GM06990 (cell line): ENCODE measurements around the gene DTNBP1.

Experiments
- DNase-seq: peaks from one replicate; pipeline ENCODE4 v3.0.0-alpha.2; 2011; ENCODE audit not compliant: insufficient read length; ENCODE audit errors: extremely low read depth
- H3K27me3 ChIP-seq: replicated peaks from 2 replicates; pipeline ENCODE4 v1.6.0; 2011; ENCODE audit warnings: low read length; ENCODE audit not compliant: control insufficient read depth, insufficient read depth
- H3K36me3 ChIP-seq: 2 replicates; pipeline ENCODE4 v1.5.1; 2011; ENCODE audit warnings: low read length; ENCODE audit not compliant: control insufficient read depth, insufficient read depth
- H3K4me3 ChIP-seq: replicated peaks from 2 replicates; pipeline ENCODE4 v1.5.1; 2011; ENCODE audit warnings: low read depth, mild to moderate bottlenecking, control low read depth, low read length
- TF ChIP-seq, protein P1 (sequence below): IDR thresholded peaks from 2 replicates; pipeline ENCODE4 v1.5.1; 2011; ENCODE audit warnings: low read length, control low read depth, mild to moderate bottlenecking, inconsistent platforms; ENCODE audit not compliant: insufficient read depth, poor library complexity, severe bottlenecking

Gene DTNBP1

DNA sequence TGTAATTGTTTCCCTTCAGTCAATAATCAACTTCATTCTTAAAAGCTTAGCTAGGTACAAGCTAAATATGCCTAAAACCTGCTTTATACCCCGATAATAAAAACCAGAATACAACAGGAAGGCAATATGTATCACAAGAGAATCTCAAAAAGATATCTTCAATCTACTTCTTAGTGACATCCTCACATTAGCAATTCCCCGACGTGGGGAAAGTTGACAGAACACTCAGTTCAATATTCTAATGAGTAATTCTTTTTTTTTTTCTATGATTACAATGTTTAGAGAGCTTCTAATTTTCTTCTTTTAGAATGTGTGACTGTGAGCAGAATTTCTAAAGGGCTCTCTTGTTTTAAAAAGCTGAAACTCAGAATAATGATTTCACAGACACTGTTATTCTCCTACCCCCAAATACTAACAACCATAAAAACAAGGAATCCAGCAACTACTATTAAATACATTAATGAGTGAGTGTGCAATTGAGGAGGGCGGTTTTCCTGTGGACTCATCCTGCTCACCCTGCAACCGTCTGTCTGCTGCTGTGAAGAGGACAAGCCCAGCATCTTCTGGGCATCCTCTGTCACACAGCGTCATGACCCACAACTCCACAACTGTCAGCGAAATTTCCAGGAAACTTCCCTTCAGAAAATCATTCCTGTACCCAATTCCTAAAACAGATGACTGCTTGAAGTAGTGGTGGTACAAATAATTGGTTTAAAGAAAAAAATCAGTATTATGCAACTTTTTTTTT lies 68.1 kb downstream of the DTNBP1 start:
- no peaks in the 10 kb centered on the region for H3K36me3 ChIP-seq
- H3K4me3 ChIP-seq = no peak overlapping the region
- no peaks in the 10 kb centered on the region for H3K27me3 ChIP-seq
- no peak for DNase-seq
- TF ChIP-seq, protein P1, sequence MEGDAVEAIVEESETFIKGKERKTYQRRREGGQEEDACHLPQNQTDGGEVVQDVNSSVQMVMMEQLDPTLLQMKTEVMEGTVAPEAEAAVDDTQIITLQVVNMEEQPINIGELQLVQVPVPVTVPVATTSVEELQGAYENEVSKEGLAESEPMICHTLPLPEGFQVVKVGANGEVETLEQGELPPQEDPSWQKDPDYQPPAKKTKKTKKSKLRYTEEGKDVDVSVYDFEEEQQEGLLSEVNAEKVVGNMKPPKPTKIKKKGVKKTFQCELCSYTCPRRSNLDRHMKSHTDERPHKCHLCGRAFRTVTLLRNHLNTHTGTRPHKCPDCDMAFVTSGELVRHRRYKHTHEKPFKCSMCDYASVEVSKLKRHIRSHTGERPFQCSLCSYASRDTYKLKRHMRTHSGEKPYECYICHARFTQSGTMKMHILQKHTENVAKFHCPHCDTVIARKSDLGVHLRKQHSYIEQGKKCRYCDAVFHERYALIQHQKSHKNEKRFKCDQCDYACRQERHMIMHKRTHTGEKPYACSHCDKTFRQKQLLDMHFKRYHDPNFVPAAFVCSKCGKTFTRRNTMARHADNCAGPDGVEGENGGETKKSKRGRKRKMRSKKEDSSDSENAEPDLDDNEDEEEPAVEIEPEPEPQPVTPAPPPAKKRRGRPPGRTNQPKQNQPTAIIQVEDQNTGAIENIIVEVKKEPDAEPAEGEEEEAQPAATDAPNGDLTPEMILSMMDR = no peak

DNA sequence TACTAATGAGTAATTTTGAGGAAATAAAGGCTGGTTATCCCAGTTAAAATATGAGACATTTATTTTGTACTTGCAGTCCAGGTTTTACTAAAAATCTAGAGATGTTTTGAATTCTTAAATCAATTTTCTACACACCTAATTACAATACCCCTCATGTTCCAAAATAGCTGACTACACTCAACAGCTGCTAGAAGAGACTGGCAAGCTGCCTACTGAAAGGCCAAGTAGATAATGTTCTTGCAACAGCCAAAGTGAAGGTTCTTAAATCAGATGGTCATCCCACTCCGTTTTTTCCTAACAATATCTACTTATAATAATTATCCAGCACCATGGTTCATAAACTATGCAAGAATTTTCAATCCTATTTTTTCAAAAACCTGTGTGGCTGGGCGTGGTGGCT lies 69.0 kb downstream of the DTNBP1 start:
- no peaks in the 10 kb centered on the region for H3K36me3 ChIP-seq
- TF ChIP-seq, protein P1 = no peak
- no peaks in the 10 kb centered on the region for H3K27me3 ChIP-seq
- H3K4me3 ChIP-seq = no peak overlapping the region
- DNase-seq = no peak

DNA sequence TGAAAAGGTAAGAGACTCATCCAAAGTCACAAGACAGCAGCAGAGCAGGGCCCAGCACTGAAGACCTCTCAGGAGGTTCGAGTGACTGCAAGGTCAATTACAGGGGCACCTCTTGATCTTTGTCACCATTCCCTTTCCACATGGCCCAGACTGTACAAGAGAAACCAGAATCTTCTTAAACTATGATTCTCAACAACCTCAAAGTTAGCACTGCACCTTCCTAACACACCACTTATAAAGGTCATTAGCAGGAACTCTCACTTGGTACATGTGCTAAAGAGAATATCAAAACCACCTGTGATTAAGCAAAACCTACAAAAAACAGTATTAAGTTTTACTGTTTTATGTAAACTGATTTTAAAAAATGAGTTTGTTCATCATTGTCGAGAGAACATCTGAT lies 70.2 kb downstream of the DTNBP1 start:
- TF ChIP-seq, protein P1 = no peak
- H3K27me3 ChIP-seq = no peaks in the 10 kb centered on the region
- no peak overlapping the region for H3K4me3 ChIP-seq
- no peaks in the 10 kb centered on the region for H3K36me3 ChIP-seq
- no peak for DNase-seq

DNA sequence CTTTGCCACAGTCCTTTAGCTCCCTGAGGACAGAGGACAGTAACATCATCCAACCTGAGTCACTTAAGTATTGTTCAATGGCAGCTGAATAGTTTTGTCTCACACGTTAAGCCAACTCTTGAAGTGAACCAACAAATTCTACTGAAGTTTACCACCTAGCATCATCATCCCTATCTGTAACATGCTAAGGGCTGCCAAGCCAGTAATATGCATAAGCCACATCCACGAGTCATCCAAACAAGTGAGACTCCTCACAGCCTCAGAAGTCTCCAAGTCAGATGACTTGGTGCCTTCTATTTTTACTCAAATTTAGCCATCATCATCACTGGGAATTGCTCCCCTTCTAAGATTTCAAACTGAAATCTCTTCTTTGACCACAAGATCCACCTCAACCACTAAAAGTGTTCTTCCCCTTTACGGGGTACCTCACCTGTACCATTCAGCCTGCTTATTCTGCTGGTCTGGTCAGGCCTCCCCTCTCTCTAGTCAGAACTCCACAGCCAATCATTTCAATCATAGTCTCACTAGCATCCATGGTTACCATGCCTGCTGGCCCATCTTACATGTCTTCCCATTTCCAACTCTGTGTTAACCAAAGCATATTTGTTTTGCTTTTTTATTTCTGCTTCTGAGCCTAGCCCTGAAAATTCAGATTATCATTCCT lies 73.7 kb downstream of the DTNBP1 start:
- H3K27me3 ChIP-seq = no peaks in the 10 kb centered on the region
- DNase-seq = no peak
- H3K4me3 ChIP-seq = no peak overlapping the region
- no peaks in the 10 kb centered on the region for H3K36me3 ChIP-seq
- TF ChIP-seq, protein P1 = no peak

DNA sequence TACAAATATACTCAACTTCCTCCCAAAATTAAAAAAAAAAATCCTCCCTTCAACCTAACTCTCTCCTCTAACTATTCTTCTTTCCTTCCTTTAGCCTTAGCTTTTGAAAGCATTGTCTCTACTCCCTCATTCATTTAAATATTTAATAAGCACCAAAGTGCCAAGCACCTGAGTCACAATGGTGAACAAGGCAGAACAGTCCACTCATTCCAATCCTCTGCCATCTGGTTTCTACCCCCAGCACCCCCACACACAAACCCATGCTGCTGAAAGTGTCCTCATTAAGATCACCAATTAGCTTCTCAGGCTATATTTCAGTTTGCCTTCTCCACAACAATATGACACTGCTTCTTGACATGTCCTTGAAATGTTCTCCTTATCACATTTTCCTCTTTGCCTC lies 76.3 kb downstream of the DTNBP1 start:
- Histone ChIP-seq H3K36me3 (no peaks in the 10 kb centered on the region), H3K4me3 (no peak overlapping the region), H3K27me3 (no peaks in the 10 kb centered on the region)
- no peak for DNase-seq
- TF ChIP-seq, protein P1 = no peak
